Glomerular visceral epithelial cell (primary cell): ENCODE data around the gene KHDRBS1.
"Not testable (repeated sequence)": the region's sequence is repeated elsewhere in the genome, so short reads cannot be mapped to it uniquely, and the experiment has no call there.

Experiments used
- DNase-seq: peaks from one replicate; pipeline ENCODE4 v3.0.0-alpha.2; 2016; ENCODE audit errors: extremely low spot score

Gene KHDRBS1

DNA sequence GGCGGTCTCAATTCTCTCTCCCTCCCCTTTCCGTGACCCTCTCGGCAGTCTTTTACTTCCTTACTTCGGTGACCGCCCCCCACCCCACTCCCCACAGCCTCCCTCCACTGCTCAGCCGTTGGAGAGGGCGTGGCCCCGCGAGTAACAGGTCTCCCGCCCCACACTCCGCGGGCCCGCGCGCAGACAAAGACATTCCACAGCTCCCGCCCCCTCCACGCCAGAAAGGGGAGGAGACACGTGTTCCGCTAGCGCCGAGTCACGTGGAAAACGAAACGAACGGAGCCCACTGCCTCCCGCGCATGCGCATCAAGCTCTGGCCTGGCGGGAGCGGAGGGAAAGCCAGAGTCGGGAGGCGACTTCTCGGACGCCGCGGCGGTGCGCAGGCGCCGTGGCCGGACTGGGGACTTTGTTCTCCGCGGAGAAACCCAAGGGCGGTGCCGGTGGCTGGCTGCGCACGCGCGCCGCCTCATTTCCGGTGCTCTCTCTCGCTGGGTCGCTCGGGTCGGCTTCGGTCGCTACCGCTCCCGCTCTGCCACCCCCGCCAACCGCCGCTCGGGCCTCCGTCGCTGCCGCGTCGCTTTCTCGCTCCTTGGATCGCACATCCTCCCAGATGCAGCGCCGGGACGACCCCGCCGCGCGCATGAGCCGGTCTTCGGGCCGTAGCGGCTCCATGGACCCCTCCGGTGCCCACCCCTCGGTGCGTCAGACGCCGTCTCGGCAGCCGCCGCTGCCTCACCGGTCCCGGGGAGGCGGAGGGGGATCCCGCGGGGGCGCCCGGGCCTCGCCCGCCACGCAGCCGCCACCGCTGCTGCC is at the start of gene KHDRBS1:
Gene KHDRBS1 (plus strand): TSS at position 483 of the 813 bp plus-strand sequence. CDS start 128 bp downstream, at position 611.
- DNase-seq: peak; percentile 100

DNA sequence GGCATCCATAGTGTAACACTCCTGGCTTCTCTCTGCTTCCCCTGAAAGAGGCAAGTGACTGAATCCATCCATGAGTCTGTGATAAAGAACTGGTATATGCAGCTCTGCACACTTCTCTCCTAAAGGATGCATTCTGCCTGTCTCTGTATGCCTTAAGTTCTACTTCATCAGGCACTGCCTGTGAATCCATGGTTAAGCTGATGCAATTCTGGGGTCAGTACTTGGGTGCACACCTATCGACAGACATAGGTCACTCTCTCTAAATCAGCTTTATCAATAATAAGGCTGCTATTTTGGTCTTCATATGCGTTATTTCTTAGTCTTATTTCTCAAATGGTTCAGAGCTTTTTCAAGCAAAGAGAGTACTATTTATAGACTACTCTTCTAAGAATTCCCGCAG is 42.8 kb upstream of the KHDRBS1 start:
- DNase-seq: no peak

DNA sequence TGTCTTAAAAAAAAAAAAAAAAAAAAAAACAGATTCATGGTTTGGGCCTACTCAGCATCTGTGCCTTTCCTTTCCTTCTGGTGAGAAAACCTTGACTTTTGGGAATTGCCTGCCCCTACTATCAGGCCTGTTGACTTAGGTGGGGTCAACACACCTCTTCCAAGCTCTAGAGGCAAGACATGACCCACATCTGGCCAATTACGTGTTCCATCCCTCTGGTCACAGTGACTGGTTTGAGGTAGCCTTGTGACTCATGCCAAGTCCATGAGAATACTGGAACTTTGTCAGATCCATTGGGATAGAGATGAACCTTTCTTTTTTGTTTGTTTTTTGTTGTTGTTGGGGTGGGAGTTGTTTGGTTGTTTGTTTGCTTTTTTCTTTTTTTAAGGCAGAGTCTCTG is 37.3 kb upstream of the KHDRBS1 start:
- DNase-seq: peak; percentile 34

- peak; percentile 27 for DNase-seq
Measured at GRCh38 chr1:31977385-31978131, 36.1 kb upstream of the KHDRBS1 start.

DNA sequence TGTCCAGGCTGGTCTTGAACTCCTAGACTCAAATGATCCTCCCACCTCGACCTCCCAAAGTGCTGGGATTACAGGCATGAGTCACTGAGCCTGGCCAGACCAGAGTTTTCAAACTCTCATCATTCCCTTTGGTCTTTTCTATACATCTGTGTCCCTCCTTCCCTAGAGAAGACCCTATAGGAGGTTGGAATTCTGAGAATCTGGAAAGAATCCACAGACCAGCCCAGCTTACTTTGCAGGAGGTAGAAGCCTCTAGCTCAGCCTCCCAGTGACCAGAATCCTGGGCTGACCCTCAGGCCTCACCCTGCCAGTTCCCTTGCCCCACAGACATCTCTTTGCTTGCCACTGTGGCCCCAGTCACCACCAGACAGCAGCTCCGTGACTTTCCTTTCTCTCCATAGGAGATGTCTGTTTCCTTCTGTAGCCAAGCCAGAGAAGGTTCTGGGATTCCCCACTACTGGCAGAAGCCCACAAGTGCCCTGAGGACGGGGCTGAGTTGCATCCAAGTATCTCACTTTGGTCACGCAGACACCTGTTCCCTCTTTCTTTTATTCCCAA is 34.7 kb upstream of the KHDRBS1 start:
- DNase-seq: no peak

- no peak for DNase-seq
Measured at GRCh38 chr1:31980835-31981455, 32.7 kb upstream of the KHDRBS1 start.

DNA sequence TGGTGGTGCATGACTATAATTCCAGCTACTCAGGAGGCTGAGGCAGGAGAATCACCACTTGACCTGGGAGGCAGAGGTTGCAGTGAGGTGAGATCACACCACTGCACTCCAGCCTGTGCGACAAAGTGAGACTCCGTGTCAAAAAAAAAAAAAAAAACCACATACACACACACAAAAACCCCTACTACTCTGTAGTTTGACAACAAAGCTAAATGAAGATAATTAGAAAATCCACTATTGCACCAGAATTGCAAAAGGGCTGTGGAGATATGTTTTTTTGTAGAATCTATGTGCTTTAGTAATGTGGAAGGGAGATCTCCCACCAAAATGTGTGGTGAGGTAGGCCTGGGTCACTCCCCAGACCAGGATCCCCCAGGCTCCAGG is 32.2 kb upstream of the KHDRBS1 start:
- DNase-seq: no peak

GRCh38 chr1:31981972-31982371 is 31.7 kb upstream of the KHDRBS1 start:
- no peak for DNase-seq

GRCh38 chr1:31984419-31985347 is 29.0 kb upstream of the KHDRBS1 start:
- DNase-seq: no peak

DNA sequence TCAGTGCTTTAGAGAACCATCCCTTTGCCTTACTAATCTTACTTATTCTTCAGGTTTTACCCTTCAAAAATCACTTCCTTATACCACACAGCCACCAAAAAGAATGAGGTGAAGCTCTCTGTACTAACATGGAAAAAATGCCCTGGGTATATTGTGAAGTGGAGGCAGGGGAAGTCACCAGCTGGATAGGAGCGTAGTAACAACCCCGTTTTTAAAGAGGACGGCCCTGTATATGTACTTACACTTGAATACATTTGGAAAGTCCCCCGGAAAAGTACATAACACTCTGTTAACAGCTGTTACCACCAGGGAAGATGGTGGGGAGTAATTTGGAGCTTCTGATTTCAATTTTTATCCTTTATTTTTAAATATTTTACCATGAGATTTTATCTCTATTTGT is 28.2 kb upstream of the KHDRBS1 start:
- DNase-seq: no peak

DNA sequence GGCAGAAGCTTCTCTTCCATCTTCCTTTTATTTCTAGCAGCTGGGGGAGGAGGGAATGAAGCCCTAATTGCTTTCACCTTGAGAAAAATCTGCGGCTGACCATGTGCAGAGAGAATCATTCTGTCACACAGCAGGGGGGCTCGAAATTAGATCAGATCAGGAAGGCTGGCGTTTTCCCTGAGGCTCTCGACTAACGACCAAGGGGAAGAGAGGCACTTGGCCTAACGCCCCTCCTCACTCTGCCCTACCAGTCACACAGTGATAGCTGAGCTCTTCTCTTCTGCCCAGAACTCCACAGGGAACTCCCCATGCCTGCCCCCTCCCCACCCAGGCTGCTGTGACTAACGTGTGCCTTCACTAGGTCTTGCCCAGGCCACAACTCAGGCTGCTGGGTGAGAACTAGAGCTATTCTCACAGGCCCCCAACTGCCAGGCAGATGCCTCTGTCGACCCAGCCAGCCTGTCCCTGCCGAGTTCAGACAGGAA is 26.5 kb upstream of the KHDRBS1 start:
- DNase-seq: no peak

DNA sequence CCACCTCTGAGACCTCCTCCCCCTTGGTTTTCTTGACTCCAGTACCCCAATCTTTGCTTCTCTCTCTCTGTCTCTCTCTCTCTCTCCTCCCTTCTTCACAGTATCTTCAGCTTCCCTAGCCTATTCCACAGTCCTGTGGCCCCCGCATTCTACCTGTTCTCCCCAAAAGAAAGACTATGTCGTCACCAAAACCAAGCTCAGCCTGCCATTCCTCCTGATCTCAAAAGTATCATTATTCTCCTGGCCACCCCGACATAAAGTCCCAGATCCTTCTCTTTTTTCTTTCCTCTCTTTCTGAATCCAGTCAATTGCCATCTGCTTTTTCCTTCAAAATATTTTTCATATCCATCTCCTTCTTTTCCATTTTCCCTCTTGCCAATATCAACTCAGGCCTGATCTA is 23.7 kb upstream of the KHDRBS1 start:
- DNase-seq: no peak

GRCh38 chr1:31991182-31991581 is 22.5 kb upstream of the KHDRBS1 start:
- DNase-seq: no peak

DNA sequence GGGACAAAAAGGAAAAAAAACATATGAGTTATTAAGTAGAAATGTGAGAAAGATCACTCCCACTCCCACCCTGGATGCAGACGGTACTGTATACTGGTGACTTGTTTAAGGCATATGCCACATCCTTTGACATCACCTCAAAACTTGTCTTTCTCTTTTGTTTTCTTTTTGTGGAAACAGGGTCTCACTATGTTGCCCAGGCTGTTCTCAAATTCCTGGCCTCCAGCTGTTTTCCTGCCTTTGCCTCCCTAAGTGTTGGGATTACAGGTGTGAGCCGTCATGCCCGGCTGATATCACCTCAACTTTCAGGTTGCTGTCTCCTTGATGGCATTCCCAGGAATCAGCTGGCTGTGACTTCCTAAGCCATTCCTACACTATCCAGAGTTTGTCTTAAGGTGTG is 18.4 kb upstream of the KHDRBS1 start:
- DNase-seq: no peak

DNA sequence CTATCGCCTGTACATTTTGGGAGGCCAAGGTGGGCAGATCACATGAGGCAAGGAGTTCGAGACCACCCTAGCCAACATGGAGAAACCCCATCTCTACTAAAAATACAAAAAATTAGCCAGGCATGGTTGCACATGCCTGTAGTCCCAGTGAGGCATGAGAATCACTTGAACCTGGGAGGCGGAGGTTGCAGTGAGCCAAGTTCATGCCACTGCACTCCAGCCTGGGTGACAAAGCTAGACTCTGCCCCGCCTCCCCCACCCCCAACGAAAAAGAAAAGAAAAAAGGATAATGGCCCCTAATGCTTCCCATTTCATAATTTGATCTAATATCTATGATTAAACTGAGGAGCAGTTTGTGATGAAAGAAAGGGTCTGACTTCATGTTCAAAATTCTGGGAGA is 17.5 kb upstream of the KHDRBS1 start:
- not testable (repeated sequence) for DNase-seq

DNA sequence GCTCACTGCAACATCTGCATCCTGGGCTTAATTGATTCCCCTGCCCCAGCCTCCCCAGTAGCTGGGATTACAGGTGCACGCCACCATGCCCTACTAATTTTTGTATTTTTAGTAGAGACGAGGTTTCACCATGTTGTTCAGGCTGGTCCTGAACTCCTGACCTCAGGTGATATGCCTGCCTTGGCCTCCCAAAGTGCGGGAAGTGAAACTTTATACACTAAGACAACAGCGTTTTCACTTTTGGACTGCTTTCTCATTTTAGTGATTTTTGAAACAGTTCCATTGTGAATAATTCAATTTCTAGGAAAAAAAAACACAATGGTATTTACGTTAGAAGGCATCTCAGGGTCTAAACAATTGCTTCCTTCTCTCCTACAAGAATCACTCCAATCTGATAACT is 11.8 kb upstream of the KHDRBS1 start:
- DNase-seq: no peak

DNA sequence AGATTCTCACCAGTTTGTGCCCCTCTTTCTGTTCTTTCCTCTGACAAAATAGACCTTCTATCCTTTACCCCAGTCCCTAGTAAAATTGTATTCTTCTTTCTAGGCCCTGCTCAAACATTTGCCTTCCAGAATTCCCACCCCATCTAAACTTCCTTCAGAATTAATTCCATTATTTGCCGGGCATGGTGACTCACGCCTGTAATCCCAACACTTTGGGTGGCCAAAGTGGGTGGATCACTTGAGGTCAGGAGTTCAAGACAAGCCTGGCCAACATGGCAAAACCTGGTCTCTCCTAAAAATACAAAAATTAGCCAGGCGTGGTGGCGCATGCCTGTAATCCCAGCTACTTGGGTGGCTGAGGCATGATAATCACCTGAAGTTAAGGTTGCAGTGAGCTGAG is 11.4 kb upstream of the KHDRBS1 start:
- not testable (repeated sequence) for DNase-seq

DNA sequence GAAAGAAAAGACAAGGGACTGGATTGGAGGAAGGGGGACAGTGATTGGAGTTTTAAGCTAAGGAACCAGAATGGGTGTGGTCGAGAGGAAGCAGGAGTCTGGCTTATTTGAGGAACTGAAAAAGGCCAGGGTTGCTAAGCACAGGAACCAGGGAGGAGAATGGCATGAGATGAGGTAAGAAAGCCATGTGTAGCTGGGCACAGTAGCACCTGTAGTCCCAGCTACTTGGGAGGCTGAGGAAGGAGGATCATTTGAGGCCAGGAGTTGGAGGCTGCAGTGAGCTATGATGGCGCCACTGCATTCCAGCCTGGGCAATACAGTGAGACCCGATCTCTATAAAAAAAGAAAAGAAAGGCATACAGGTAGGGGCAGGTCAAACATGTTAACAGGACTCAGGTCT is 8.1 kb upstream of the KHDRBS1 start:
- DNase-seq: no peak

- DNase-seq: no peak
Measured at GRCh38 chr1:32007591-32007940, 6.1 kb upstream of the KHDRBS1 start.

DNA sequence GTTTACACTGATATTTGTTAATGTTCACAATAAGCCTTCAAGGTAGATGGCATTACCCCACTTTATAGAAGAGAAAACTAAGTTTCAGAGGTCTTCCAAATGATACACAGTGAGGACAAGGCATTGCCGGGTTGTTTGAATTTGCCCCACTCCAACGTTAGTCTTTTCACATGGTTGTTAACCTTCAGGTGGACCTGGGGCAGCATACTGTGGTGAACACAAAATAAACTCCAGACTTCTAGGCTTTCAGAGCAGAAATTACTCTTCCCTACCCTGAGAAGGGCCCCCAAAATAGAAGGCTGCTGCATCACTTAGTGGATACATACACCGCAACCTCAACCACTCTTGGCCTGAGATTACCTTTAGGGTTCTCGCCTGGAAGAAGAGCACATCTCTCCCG is 3.4 kb upstream of the KHDRBS1 start:
- DNase-seq: no peak

- no peak for DNase-seq
Measured at GRCh38 chr1:32012709-32013385, 821 bp upstream of the KHDRBS1 start.
